Gastroesophageal sphincter (tissue), 4 donors: ENCODE data around the gene RSU1. TPM values are rescaled to one million over a fixed set of nuclear protein-coding genes. Genes with fewer than 3 reads are reported as not detected.

Experiments
- ATAC-seq: fragments of 150-250 bp; one replicate; pipeline ENCODE4 v1.9.1; 2016; ENCODE audit warnings: mild to moderate bottlenecking, moderate library complexity
- H3K27ac ChIP-seq, 4 donors: fragments of 200-600 bp; sonication (generic) in 3 of 4; 1 replicate in 3 of 4; 2 replicates in 1 of 4; pipeline ENCODE4 v1.5.1; 2016 to 2019
- H3K27me3 ChIP-seq: fragments of 200-600 bp; sonication (generic); one replicate; pipeline ENCODE4 v1.5.1; 2019
- H3K36me3 ChIP-seq, 2 donors: fragments of 200-600 bp; sonication (generic); one replicate each; pipeline ENCODE4 v1.5.1; 2019; ENCODE audit warnings: control low read depth in 1 of 2
- H3K4me1 ChIP-seq, 3 donors: fragments of 200-600 bp; sonication (generic); 1 replicate in 2 of 3; 2 replicates in 1 of 3; pipeline ENCODE4 v1.5.1; 2016 to 2019; ENCODE audit warnings: control low read depth in 2 of 3
- H3K4me3 ChIP-seq, 2 donors: fragments of 200-600 bp; sonication (generic); one replicate each; pipeline ENCODE4 v1.5.1; 2019; ENCODE audit warnings: mild to moderate bottlenecking in 1 of 2, moderate library complexity in 1 of 2
- H3K9me3 ChIP-seq, 3 donors: fragments of 200-600 bp; sonication (generic); one replicate each; pipeline ENCODE4 v1.5.1; 2017 to 2019; ENCODE audit warnings: control low read depth in 2 of 3
- CTCF ChIP-seq, 4 experiments: fragments of 200-600 bp in 2 of 4; fragments of 450-650 bp in 2 of 4; sonication (generic) in 1 of 4; IDR thresholded peaks; one replicate each; pipeline ENCODE4 v1.5.1; 2017 to 2019; ENCODE audit warnings: antibody characterized with exemption in 4 of 4, mild to moderate bottlenecking in 2 of 4, moderate library complexity in 2 of 4
- EP300 ChIP-seq: sonication (generic); formaldehyde crosslinking; IDR thresholded peaks from one replicate; pipeline ENCODE4 v1.6.1; 2017; ENCODE audit warnings: antibody characterized with exemption, mild to moderate bottlenecking
- POLR2A ChIP-seq, 2 donors: fragments of 450-650 bp; IDR thresholded peaks; one replicate each; pipeline ENCODE4 v1.6.1; 2017; ENCODE audit warnings: antibody characterized with exemption in 2 of 2, mild to moderate bottlenecking in 2 of 2, moderate library complexity in 1 of 2
- POLR2AphosphoS5 ChIP-seq: sonication (generic); formaldehyde crosslinking; IDR thresholded peaks from one replicate; pipeline ENCODE4 v1.6.1; 2017; ENCODE audit warnings: antibody characterized with exemption
- WGBS, 2 donors: methylation state at CpG; one replicate each; pipeline ENCODE4 v1.1.5; 2018; ENCODE audit warnings: low coverage in 1 of 2; 5-methylcytosine and 5-hydroxymethylcytosine counted together
- total RNA-seq, 4 donors: library from RNA; depleted of rRNA; stranded (reverse); fragments of >200 nt; gene quantifications; one replicate each; pipeline ENCODE4 v1.1.0, GENCODE V29; 2016

RSU1 gene
- total RNA-seq, 4 donors from 2014 or later, result 87.0 to 149 (median 117) TPM

- peaks cover 0 to 9% (median 0%) of the 10 kb centered on the region in 3 donors for H3K4me1 ChIP-seq
- TF ChIP-seq CTCF (IDR thresholded peaks at IDR 0.05) (no peak), POLR2AphosphoS5 (no peak), POLR2A (IDR thresholded peaks at IDR 0.05) (no peak), EP300 (no peak)
- ATAC-seq, result no peak
- no peak overlapping the region for H3K27ac ChIP-seq
- H3K9me3 ChIP-seq, result peaks cover 0 to 14% (median 0%) of the 10 kb centered on the region in 3 donors
- H3K36me3 ChIP-seq, result no peaks in the 10 kb centered on the region
- H3K27me3 ChIP-seq, result no peaks in the 10 kb centered on the region
- H3K4me3 ChIP-seq, result no peak overlapping the region
- 67% methylated on average over 3 of the region's 4 CpGs; no CpG with 5 or more reads in 1 of the 2 donors for WGBS, 2 donors
Measured at GRCh38 chr10:16822726-16823360, 5.6 kb upstream of the RSU1 start.

- Histone ChIP-seq H3K27ac (no peak overlapping the region), H3K27me3 (no peaks in the 10 kb centered on the region), H3K4me3 (no peak overlapping the region), H3K4me1 (peaks cover 0 to 7% (median 0%) of the 10 kb centered on the region in 3 donors), H3K9me3 (peaks cover 0 to 14% (median 0%) of the 10 kb centered on the region in 3 donors), H3K36me3 (no peaks in the 10 kb centered on the region)
- 80 to 100% methylated on average over 2 of the region's 2 CpGs for WGBS, 2 donors
- no peak for ATAC-seq
- no peak for TF ChIP-seq EP300
Measured at GRCh38 chr10:16822027-16822426, 4.8 kb upstream of the RSU1 start.

- H3K9me3 ChIP-seq, result peaks cover 0 to 14% (median 0%) of the 10 kb centered on the region in 3 donors
- no peak for TF ChIP-seq EP300
- no peak for TF ChIP-seq POLR2AphosphoS5
- TF ChIP-seq CTCF (IDR thresholded peaks at IDR 0.05), result no peak
- no peak for TF ChIP-seq POLR2A (IDR thresholded peaks at IDR 0.05)
- ATAC-seq, result no peak
- H3K27me3 ChIP-seq, result no peaks in the 10 kb centered on the region
- H3K4me1 ChIP-seq, result peaks cover 3 to 23% (median 12%) of the 10 kb centered on the region in 3 donors
- no peaks in the 10 kb centered on the region for H3K36me3 ChIP-seq
- no peak overlapping the region for H3K27ac ChIP-seq
- no peak overlapping the region for H3K4me3 ChIP-seq
- 80 to 88% methylated on average over 4 to 5 of the region's 5 CpGs for WGBS, 2 donors
Measured at GRCh38 chr10:16820421-16820820, 3.2 kb upstream of the RSU1 start.

- H3K36me3 ChIP-seq, result no peaks in the 10 kb centered on the region
- H3K4me3 ChIP-seq, result no peak overlapping the region
- 100% methylated on average over 1 of the region's 1 CpG; no CpG with 5 or more reads in 1 of the 2 donors for WGBS, 2 donors
- H3K4me1 ChIP-seq, result peaks cover 4 to 27% (median 12%) of the 10 kb centered on the region in 3 donors
- no peak for TF ChIP-seq EP300
- H3K9me3 ChIP-seq, result peaks cover 0 to 14% (median 0%) of the 10 kb centered on the region in 3 donors
- no peak overlapping the region for H3K27ac ChIP-seq
- ATAC-seq, result no peak
- no peaks in the 10 kb centered on the region for H3K27me3 ChIP-seq
Measured at GRCh38 chr10:16820018-16820417, 2.8 kb upstream of the RSU1 start.

- no peak overlapping the region for H3K4me3 ChIP-seq
- H3K4me1 ChIP-seq, result peaks cover 4 to 33% (median 12%) of the 10 kb centered on the region in 3 donors
- WGBS, 2 donors, result 79% methylated on average over 2 of the region's 3 CpGs; no CpG with 5 or more reads in 1 of the 2 donors
- ATAC-seq, result no peak
- no peaks in the 10 kb centered on the region for H3K27me3 ChIP-seq
- peaks cover 0 to 14% (median 0%) of the 10 kb centered on the region in 3 donors for H3K9me3 ChIP-seq
- no peaks in the 10 kb centered on the region for H3K36me3 ChIP-seq
- no peak overlapping the region for H3K27ac ChIP-seq
- no peak for TF ChIP-seq POLR2AphosphoS5
- no peak for TF ChIP-seq CTCF (IDR thresholded peaks at IDR 0.05)
- no peak for TF ChIP-seq POLR2A (IDR thresholded peaks at IDR 0.05)
- TF ChIP-seq EP300, result no peak
Measured at GRCh38 chr10:16819436-16819835, 2.2 kb upstream of the RSU1 start.

GRCh38 chr10:16819026-16819425 is 1.8 kb upstream of the RSU1 start:
- WGBS, 2 donors, result 89 to 90% methylated on average over 6 of the region's 6 CpGs
- no peak for TF ChIP-seq CTCF (IDR thresholded peaks at IDR 0.05)
- TF ChIP-seq POLR2A (IDR thresholded peaks at IDR 0.05), result no peak
- TF ChIP-seq EP300, result no peak
- TF ChIP-seq POLR2AphosphoS5, result no peak
- Histone ChIP-seq H3K4me1 (peaks cover 4 to 35% (median 12%) of the 10 kb centered on the region in 3 donors), H3K4me3 (no peak overlapping the region), H3K9me3 (peaks cover 0 to 14% (median 0%) of the 10 kb centered on the region in 3 donors), H3K27ac (no peak overlapping the region), H3K27me3 (no peaks in the 10 kb centered on the region), H3K36me3 (no peaks in the 10 kb centered on the region)
- ATAC-seq, result no peak
